Neural progenitor cell (in vitro differentiated cells): Measurements from ENCODE around the gene GSTT2.
"Not testable (repeated sequence)": the region's sequence is repeated elsewhere in the genome, so short reads cannot be mapped to it uniquely, and the experiment has no call there.

Experiments used
- CTCF ChIP-seq: fragments of 200-600 bp; sonication (generic); IDR thresholded peaks from 2 replicates; pipeline ENCODE4 v1.5.1; 2017; ENCODE audit warnings: antibody characterized with exemption, mild to moderate bottlenecking
- EZH2 ChIP-seq: fragments of 200-600 bp; sonication (generic); IDR thresholded peaks from 2 replicates; pipeline ENCODE4 v1.6.1; 2017; ENCODE audit warnings: antibody characterized with exemption, mild to moderate bottlenecking, moderate library complexity
- EZH2phosphoT487 ChIP-seq: fragments of 200-600 bp; sonication (generic); IDR thresholded peaks from 2 replicates; pipeline ENCODE4 v1.6.1; 2017; ENCODE audit warnings: antibody characterized with exemption

- not testable (repeated sequence) for TF ChIP-seq EZH2, CTCF, EZH2phosphoT487
Observed at GRCh38 chr22:23980567-23980966, 633 bp downstream of the GSTT2 start.
